ENCODE data around the gene CENPX.
"Not testable (repeated sequence)": the region's sequence is repeated elsewhere in the genome, so short reads cannot be mapped to it uniquely, and the experiment has no call there.

CENPX gene

DNA sequence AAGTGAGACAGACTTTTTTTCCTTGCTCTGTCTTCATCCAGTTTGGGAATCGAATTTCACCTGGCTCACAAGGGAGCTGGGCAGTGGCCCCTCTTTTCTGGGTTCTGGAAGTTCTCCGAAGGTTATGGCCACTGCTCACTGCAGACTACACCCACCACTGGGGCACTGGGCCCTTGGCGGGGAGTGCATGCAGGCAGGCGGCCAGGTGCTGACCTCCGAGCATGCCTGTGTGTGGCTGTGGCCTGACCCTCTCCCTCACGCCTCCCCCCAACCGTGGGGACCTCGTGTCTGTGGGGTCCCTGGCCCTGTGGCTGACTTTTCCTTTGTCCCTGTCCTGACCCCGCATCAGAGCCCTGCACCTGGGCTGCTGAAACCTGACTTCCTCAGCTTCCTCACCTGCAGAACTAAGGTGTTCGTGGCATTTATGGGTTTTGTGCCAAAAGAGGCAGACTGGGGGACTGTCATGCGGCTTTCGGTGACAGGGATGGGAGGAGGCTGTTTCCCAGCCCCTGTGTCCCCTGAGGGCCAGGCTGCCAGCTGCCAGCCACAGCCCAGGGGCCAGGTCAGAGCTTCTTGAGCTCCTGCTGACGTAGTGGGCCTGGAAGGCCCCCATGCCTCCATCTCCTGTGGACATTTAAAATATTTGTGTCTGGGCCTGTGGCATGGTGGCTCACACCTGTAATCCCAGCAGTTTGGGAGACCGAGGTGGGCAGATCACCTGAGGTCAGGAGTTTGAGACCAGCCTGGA is 23.8 kb downstream of the CENPX start:
- no peak for DNase-seq (ENCODE audit: low read depth in 1 of 2, low spot score in 1 of 2)

DNA sequence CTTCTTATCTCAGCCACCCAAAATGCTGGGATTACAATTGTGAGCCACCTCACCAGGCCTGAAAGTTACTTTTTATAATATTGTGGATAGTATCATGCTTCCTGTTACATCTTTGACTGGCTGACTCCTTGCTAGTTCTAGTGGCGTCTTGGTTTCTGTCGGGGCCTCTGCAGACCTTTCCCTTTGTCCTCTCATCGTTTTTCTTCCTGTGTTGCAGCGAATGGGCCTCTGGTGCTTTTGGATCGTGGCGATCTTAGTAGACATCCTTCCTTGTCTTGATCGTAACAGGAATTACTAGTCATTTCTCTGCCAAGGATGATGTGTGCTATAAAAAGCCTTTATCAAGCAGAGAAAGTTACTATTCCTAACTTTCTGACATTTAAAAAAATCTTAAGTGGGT is 24.5 kb downstream of the CENPX start:
- no peak for DNase-seq (ENCODE audit: low read depth in 1 of 2, low spot score in 1 of 2)

DNA sequence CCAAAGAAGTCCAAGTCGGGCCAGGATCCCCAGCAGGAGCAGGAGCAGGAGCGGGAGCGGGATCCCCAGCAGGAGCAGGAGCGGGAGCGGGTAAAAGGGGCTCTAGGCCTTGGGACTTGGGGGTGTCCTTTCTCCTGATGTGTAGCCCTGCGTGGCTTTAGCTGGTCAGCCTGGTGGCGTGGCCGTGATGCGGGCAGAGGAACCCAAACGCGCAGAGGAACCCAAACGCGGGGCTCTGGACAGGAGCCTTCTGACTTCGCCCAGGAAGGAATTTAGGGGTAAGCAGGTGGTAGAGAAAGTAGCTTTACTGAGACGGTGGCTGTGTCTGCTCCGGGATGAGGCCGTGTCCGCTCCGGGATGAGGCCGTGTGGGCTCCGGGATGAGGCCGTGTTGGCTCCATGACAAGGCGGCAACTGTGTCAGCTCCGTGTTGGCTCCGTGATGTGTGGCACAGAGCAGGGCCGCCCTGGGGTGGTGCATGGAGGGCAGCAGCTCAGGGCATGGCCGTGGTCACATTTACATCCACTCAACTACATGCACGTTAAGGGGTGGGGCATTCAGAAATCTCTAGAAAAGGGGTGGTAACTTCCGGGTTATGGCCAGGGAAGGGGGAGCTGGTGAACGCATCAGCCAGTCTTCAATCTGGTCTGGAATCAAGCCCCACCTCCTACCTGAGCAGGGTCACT is 25.8 kb downstream of the CENPX start:
- no peak for DNase-seq (ENCODE audit: low read depth in 1 of 2, low spot score in 1 of 2)

DNA sequence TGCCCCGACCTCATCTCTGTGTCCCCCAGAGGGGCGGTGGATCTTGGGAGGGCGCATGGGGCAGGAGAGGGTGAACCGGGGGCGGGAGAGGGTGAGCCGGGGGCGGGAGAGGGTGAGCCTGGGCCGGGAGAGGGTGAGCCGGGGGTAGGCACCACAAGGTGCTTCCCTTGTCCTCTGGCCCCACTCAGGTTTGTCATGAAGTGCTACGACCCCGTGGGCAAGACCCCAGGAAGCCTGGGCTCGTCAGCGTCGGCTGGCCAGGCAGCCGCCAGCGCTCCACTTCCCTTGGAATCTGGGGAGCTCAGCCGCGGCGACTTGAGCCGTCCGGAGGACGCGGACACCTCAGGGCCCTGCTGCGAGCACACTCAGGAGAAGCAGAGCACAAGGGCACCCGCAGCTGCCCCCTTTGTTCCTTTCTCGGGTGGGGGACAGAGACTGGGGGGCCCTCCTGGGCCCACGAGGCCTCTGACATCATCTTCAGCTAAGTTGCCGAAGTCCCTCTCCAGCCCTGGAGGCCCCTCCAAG is 26.4 kb downstream of the CENPX start:
- no peak for DNase-seq (ENCODE audit: low read depth in 1 of 2, low spot score in 1 of 2)

DNA sequence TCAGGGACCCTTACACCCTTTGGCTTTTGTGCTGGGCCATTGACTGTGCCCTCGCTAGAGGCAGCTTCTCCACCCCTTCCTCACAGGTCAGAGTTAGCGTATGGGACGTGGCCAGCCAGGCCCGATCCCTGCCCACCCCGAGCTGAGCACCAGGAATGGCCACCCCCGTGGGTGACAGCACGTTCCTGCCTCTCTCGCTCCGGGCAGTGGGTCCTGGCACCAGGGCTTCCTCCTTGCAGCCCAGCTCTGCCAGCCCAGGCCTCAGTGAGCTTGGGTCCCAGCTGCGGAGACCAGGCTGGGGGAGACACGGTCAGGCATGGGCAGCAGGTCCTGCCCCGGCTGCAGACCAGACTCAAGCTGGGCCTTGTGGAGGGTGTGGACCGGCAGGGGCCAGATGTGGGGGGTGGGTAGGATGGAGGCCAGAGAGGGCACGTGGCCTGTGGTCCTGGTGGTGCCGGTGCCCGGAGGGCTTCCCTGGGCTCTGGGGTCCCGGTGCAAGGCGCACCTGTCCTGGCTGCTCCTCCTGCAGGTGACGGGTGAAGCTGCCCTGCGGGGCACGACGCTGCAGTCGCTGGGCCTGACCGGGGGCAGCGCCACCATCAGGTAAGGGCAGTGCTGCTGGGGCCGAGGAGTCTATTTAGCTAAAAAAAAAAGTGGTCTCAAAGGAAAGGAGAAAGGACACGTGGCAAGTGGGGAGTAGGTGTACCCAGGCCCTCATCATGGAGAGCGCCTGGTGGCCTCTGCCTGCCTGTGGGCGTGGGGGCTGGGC is 27.0 kb downstream of the CENPX start:
- DNase-seq (ENCODE audit: low read depth in 1 of 2, low spot score in 1 of 2) = no peak

DNA sequence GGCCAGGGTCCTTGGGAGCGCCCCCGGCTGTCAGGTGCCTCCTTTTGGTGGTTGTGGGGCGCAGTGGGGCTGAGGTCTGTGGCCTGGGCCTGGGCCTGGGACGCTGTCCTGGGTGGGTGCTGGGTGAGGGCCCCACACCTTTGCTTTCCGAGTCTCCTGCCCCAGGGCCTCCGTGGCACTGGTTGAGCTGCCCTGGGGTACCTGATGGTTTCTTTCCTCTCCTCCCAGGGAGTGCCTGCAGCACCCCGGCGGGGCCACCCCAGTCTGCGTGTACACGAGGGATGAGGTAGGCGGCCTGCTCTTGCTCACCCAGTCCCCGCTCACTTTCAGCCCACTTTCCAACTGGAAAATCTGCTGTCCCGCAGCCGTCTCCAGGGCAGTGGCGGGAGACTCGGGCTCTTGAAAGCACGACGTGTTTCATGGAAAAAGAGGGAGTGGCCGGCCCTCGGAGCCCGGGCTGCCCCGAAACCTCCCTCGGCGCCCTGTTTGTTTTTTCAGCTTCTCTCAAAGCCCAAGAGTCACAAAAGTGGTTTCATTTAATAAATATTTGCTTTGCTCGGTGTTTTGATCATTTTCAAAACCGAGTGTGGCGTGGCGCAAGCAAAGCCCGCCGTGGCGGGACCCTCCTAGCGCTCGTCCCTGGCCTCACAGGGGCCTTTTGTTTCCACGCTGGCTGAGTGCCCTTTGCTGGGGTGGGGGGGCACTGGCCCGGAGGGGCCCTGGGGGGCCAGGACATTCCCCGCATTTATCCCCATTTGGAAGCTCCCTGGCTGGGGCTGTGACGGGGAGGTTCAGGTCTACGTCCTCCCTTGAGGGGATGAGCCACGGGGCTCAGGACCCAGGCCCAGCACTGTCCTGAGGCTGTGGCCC is 27.9 kb downstream of the CENPX start:
- DNase-seq (ENCODE audit: low read depth in 1 of 2, low spot score in 1 of 2) = no peak

DNA sequence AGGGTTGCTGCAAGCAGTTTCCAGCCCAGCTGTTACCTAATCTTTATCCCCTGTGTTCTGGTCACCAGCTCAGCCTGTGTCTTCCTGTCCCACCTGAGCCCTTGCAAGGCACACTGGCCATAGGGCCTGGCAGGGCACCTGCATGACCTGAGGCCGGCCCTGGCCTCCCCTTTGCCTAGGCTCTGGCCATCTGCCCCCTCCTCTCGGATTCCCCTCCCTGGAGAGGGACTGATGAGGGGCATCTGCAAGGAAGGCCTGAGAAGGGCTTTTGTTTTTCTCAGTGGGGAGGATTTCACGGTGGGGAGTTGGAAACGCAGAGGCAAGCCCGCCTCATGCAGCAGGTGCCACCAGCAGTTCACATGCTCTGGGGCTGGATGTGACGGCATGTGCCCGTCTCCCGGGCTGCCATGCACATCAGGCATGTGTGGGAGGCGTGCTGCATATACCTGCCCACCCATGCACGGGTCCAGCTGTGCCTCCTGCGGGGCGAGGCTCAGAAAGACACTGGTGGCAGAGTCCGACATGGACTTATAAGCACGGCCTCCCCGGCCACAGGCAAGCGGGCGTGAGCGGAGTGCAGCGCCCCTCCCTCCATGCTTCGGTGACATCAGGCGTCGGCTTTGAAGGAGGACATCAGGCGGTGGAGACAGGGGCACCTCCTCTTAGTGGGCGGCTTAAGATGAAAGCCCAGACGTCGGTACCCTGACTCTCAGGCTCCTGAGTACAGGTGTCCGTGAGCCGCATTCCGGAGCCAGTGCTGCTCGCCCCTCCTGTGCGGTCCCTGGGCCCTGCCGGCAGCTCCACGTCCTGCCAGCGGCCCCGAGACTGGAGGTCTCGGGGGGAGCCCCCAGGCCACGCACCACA is 28.7 kb downstream of the CENPX start:
- DNase-seq (ENCODE audit: low read depth in 1 of 2, low spot score in 1 of 2) = no peak

DNA sequence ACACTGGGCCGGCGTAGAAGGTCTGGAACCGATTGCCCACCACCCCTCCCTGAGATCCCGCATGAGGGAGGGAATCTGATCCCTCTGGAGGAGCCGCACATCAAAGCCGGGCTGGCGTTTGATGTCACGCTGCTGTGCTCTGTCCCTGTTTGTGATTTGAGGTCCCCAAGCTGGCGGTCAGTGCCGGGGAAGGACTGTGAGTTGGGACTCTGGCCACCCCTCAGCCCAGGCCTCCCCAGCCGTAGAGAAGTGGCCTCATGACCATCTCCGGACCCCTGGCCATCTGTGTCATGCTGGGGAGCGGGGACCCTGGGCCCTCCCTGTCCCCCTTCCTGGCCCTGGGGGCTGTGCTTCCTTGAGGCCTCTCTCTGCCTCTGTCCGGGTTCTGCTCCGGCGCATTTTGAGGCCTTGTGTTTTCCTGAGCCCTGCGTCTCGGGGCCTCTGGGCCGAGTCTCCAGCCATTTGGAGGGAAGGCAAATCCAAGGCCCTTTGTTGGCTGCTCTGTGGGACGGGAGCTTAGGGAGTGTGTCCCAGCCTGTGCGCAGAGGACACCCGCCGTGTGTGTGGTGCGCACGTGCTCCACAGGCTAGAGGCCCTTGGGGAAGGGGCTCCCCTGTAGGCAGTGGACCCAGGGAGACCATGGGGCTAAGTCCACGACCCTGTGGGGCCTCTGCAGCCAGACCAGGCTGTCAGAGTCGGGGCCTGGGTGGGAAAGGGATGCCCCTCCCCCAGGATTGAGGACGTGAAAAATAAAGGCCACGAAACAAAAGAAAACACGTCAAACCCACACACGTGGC is 30.2 kb downstream of the CENPX start:
- DNase-seq (ENCODE audit: low read depth in 1 of 2, low spot score in 1 of 2) = no peak

DNA sequence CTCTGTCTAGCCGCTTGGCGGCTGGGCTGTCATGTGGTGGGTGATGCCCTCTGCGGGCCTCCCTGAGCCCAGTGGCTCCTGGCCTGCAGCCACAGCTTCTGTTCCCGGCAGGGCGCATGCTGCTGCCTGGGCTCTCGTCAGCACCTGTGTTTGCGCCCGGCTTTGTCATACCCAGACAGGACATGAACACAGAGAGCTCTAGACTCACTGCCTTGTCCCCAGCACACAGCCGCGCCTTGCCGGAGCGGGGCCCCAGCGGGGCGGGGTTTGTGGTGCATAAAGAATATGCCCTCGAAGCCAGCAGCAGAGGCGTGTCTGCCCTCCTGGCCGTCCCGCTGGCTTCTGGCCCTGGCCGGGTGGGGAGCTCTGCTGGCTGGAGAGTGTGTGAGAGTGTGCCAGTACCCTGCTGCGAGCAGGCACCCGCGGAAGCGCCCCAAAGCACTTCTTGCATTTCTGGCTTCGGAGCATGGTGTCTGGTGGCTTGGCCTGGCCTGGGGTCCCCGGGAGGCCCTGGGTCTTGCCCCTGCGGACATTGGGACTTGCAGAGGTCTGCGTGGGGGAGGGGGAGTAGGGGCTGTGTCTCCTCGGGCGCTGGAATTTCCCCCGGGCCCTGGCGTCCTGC is 30.9 kb downstream of the CENPX start:
- no peak for DNase-seq (ENCODE audit: low read depth in 1 of 2, low spot score in 1 of 2)

DNA sequence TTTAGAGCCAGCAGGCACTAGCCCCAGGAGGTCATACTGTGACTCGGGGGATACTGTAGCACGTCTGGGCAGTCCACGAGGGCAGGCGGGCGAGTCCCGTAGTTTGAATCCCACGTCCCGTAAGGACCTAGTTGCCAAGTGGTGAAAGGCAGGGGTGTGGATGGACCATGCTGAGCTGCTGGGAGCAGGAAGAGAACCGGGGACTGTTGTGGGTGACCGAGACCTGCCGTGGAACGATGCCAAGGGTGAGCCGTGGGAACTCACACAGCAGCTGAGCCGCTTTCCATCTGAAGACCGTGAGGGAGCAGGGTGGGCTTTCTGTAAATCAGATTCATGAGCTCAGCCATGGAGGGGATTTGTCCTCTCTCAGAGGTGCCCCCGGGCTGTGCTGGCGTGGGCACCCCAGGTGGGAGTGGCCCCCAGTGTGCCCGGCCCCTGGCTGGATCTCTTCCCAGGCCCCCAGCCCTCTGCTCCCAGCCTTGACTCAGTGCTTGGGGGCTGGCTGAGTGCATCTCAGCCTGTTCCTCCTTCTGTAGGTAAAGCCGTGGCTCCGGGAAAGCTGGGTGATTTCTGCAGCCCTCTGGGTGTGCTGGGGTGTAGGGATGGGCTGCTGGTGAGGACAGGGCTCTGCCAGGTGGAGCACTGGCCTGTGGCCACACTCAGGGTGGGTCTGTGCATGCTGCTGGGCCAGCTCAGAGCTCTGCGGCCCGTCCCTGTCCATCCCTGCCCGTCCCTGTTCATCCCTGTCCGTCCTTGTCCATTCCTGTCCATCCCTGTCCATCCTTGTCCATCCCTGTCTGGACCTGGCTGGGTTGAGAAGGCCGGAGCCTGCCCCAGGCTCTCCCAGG is 31.6 kb downstream of the CENPX start:
- DNase-seq (ENCODE audit: low read depth in 1 of 2, low spot score in 1 of 2) = no peak

DNA sequence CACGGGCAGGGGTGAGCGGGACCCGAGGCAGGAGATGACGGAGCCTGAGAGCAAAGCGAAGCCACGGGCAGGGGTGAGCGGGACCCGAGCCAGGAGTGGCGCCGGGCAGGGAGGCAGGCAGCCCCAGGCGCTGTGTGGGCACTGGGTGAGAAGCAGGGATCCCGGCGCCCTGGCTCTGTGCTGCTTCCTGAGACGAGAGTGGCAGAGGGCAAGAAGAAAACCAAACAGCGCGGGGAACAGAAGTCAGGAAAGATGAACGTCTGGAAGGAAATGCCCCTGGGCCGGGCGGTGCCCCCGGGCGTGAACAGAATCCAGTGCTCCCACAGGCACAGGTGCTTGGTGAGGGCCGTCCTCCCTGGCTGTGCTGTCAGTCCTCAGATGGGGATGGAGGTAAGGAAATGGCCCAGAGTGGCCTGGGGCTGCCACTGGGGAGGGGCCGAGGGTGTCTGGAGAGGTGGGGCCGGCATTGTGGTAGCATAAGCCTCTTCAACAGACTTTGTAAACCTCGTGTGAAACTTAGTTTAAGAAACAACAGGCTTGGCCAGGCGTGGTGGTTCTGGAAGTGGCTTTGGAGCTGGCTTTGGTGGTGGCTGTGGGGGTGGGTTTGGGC is 35.4 kb downstream of the CENPX start:
- no peak for DNase-seq (ENCODE audit: low read depth in 1 of 2, low spot score in 1 of 2)

DNA sequence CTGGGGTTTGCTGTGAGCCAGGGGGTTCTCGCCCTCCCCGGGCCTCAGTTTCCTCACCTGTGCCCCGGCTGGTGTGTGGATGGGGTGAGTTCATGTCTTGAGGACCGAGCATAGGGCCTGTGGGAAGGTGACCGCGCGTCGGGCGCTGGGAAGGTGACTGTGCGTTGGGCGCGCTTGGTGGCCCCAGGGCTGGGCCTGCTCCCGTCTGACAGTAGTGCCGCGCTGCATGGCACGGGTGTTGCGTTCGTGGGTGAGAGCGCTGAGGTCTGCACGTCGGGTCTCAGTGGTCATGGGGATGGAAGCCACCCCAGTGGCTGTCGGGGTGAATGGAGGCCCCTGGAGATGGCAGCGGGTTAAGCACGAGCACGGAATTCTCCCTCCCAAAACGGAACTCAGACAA is 36.1 kb downstream of the CENPX start:
- no peak for DNase-seq (ENCODE audit: low read depth in 1 of 2, low spot score in 1 of 2)

DNA sequence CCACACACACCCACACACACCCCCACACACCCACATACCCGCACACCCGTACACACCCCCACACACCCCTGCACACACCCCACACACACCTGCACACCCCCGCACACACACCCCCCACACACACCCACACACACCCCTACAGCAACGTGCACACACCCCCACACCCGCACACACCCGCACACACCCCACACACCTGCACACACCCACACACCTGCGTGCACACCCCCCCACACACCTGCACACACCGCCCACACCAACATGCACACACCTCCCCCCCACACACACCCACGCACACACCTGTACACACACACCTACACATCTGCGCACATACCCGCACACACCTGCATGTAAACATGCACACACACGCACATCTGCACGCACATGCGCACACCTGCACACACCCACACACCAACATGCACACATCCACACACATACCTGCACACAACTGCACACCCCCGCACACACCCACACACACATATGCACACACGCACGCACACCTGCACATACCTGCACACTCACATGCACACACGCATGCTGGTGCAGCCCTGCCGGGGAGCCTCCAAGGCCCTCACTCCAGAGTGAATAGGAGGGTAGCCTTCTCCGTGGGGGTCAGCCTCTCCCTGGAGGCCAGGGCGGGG is 37.8 kb downstream of the CENPX start:
- no peak for DNase-seq (ENCODE audit: low read depth in 1 of 2, low spot score in 1 of 2)

DNA sequence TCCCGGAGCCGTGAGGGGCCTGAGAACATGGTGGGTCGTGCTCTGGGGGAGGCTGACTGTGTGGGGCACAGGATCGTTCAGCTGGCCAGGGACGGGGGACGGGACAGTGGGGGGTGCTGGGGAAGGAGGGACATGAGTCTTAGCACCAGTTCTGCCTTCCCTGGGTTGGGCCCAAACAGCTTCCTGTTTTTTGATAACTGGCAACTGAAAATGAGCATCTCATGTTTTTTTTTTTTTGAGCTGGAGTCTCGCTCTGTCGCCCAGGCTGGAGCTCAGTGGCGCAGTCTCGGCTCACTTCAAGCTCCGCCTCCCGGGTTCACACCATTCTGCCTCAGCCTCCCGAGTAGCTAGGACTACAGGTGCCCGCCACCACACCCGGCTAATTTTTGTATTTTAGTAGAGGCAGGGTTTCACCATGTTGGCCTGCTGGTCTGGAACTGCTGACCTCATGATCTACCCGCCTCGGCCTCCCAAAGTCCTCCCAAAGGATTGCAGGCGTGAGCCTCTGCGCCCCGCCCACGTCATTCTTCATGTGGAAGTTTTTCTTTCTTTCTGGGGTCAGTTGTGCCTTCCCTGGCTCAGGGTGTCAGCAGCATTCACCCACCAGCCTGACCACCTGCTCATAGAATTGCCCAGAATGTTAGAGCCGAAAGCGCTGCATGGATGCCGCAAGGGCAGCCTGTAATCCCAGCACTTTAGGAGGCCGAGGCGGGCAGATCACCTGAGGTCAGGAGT is 38.9 kb downstream of the CENPX start:
- DNase-seq (ENCODE audit: low read depth in 1 of 2, low spot score in 1 of 2) = no peak

DNA sequence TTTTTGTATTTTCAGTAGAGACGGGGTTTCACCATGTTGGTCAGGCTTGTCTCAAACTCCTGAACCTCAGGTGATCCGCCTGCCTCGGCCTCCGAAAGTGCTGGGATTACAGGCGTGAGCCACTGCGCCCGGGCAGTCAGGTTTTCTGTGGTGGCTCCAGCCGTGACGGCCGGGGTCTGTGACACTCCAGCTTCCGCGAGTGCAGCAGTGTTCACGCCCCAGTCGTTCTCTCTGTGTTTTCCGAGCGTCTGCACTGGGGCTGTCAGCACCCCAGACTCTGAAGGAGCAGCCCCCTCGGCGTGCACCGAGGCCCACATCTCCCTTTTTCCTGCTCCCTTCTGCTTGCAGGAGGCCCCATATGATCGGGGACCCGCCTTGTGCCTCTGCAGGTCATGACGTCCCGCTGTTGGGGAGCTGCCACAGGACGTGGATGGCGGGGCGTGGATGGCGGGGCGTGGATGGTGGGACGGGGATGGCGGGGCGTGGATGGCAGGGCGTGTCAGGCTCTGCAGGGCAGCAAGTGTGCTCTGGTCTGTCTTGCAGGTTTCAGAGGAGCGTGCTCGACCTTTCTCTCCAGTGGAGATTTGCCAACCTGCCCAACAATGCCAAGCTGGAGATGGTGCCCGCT is 39.6 kb downstream of the CENPX start:
- no peak for DNase-seq (ENCODE audit: low read depth in 1 of 2, low spot score in 1 of 2)

DNA sequence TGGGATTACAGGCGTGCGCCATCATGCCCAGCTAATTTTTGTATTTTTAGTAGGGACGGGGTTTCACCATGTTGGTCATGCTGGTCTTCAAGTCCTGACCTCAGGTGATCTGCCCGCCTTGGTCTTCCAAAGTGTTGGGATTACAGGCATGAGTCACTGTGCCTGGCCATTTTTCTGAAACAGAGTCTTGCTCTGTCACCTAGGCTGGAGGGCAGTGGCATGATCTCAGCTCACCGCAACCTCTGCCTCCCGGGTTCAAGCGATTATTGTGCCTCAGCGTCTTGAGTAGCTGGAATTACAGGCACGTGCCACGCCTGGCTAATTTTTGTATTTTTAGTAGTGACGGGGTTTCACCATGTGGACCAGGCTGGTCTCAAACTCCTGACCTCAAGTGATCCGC is 41.2 kb downstream of the CENPX start:
- not testable (repeated sequence) for DNase-seq (ENCODE audit: low read depth in 1 of 2, low spot score in 1 of 2)
